ENCODE data around the gene MTFR2.

Gene MTFR2

GRCh38 chr6:136249811-136250685 lies at the start of gene MTFR2:
Gene MTFR2, minus strand, starts transcription at chr6:136250311. Its CDS starts 1,212 bp downstream, at chr6:136249099.
- TF ChIP-seq TAF1 (IDR thresholded peaks at IDR 0.05; ENCODE audit: low read depth) (peak; percentile 61), TEAD4 (IDR thresholded peaks at IDR 0.05) (peak; percentile 72), CEBPB (IDR thresholded peaks at IDR 0.05) (no peak; the same call in 1 of the 2 replicates), REST (IDR thresholded peaks at IDR 0.05; ENCODE audit: low read depth) (no peak), YY1 (IDR thresholded peaks at IDR 0.05; ENCODE audit: low read depth) (no peak), EGR1 (IDR thresholded peaks at IDR 0.05) (peak; percentile 18; the same call in 1 of the 2 replicates), NFIC (IDR thresholded peaks at IDR 0.05) (no peak), FOXM1 (IDR thresholded peaks at IDR 0.05; ENCODE audit: borderline replicate concordance, low read depth) (peak; percentile 90), RAD21 (IDR thresholded peaks at IDR 0.05; ENCODE audit: low read depth) (no peak), CREB1 (IDR thresholded peaks at IDR 0.05; ENCODE audit: low read depth) (peak; percentile 78), TCF12 (IDR thresholded peaks at IDR 0.05; ENCODE audit: low read depth) (0 out of 2 replicates have a peak, but pooled peaks have one; percentile 53), ZBTB7A (IDR thresholded peaks at IDR 0.05; ENCODE audit: low read depth) (0 out of 2 replicates have a peak, but pooled peaks have one; percentile 32), EP300 (IDR thresholded peaks at IDR 0.05; ENCODE audit: borderline replicate concordance) (no peak)
- TF ChIP-seq, protein P1, sequence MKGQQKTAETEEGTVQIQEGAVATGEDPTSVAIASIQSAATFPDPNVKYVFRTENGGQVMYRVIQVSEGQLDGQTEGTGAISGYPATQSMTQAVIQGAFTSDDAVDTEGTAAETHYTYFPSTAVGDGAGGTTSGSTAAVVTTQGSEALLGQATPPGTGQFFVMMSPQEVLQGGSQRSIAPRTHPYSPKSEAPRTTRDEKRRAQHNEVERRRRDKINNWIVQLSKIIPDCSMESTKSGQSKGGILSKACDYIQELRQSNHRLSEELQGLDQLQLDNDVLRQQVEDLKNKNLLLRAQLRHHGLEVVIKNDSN (IDR thresholded peaks at IDR 0.05): 0 out of 2 replicates have a peak, but pooled peaks have one; percentile 10
- TF ChIP-seq, protein P2, sequence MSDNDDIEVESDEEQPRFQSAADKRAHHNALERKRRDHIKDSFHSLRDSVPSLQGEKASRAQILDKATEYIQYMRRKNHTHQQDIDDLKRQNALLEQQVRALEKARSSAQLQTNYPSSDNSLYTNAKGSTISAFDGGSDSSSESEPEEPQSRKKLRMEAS (IDR thresholded peaks at IDR 0.05): peak; percentile 77; the same call in 1 of the 2 replicates

GRCh38 chr6:136294621-136295020 lies 44.5 kb upstream of the MTFR2 start:
- TF ChIP-seq TCF12 (IDR thresholded peaks at IDR 0.05; ENCODE audit: low read depth): no peak
- TF ChIP-seq REST (IDR thresholded peaks at IDR 0.05; ENCODE audit: low read depth): no peak
- TF ChIP-seq TAF1 (IDR thresholded peaks at IDR 0.05; ENCODE audit: low read depth): no peak
- no peak for TF ChIP-seq EGR1 (IDR thresholded peaks at IDR 0.05)
- TF ChIP-seq FOXM1 (IDR thresholded peaks at IDR 0.05; ENCODE audit: borderline replicate concordance, low read depth): no peak
- TF ChIP-seq EP300 (IDR thresholded peaks at IDR 0.05; ENCODE audit: borderline replicate concordance): no peak
- no peak for TF ChIP-seq ZBTB7A (IDR thresholded peaks at IDR 0.05; ENCODE audit: low read depth)
- no peak for TF ChIP-seq TEAD4 (IDR thresholded peaks at IDR 0.05)
- TF ChIP-seq RAD21 (IDR thresholded peaks at IDR 0.05; ENCODE audit: low read depth): no peak
- TF ChIP-seq, protein P2 (IDR thresholded peaks at IDR 0.05): no peak
- no peak for TF ChIP-seq CEBPB (IDR thresholded peaks at IDR 0.05)
- TF ChIP-seq, protein P1 (IDR thresholded peaks at IDR 0.05): no peak
- no peak for TF ChIP-seq NFIC (IDR thresholded peaks at IDR 0.05)
- no peak for TF ChIP-seq YY1 (IDR thresholded peaks at IDR 0.05; ENCODE audit: low read depth)
- no peak for TF ChIP-seq CREB1 (IDR thresholded peaks at IDR 0.05; ENCODE audit: low read depth)

- TF ChIP-seq YY1 (IDR thresholded peaks at IDR 0.05; ENCODE audit: low read depth) (no peak), NFIC (IDR thresholded peaks at IDR 0.05) (0 out of 2 replicates have a peak, but pooled peaks have one; percentile 24)
- TF ChIP-seq, protein P2 (IDR thresholded peaks at IDR 0.05): peak; percentile 29; the same call in 1 of the 2 replicates
These were observed 40.4 kb upstream of the MTFR2 start for GRCh38 chr6:136290410-136291010.

- peak; percentile 54; the same call in 1 of the 2 replicates for TF ChIP-seq TEAD4 (IDR thresholded peaks at IDR 0.05)
- no peak for TF ChIP-seq EGR1 (IDR thresholded peaks at IDR 0.05)
- no peak for TF ChIP-seq CEBPB (IDR thresholded peaks at IDR 0.05)
- no peak for TF ChIP-seq FOXM1 (IDR thresholded peaks at IDR 0.05; ENCODE audit: borderline replicate concordance, low read depth)
- TF ChIP-seq REST (IDR thresholded peaks at IDR 0.05; ENCODE audit: low read depth): no peak
- peak; percentile 18; the same call in 1 of the 2 replicates for TF ChIP-seq EP300 (IDR thresholded peaks at IDR 0.05; ENCODE audit: borderline replicate concordance)
- TF ChIP-seq CREB1 (IDR thresholded peaks at IDR 0.05; ENCODE audit: low read depth): peak; percentile 81
- TF ChIP-seq, protein P2 (IDR thresholded peaks at IDR 0.05): no peak; the same call in none of the 2 replicates
- TF ChIP-seq TCF12 (IDR thresholded peaks at IDR 0.05; ENCODE audit: low read depth): no peak
- TF ChIP-seq TAF1 (IDR thresholded peaks at IDR 0.05; ENCODE audit: low read depth): peak; percentile 85
- TF ChIP-seq, protein P1 (IDR thresholded peaks at IDR 0.05): no peak
- no peak for TF ChIP-seq NFIC (IDR thresholded peaks at IDR 0.05)
- TF ChIP-seq YY1 (IDR thresholded peaks at IDR 0.05; ENCODE audit: low read depth): peak; percentile 90
- no peak for TF ChIP-seq RAD21 (IDR thresholded peaks at IDR 0.05; ENCODE audit: low read depth)
- TF ChIP-seq ZBTB7A (IDR thresholded peaks at IDR 0.05; ENCODE audit: low read depth): no peak
These were observed 39.7 kb upstream of the MTFR2 start, which contains the start of gene BCLAF1 for GRCh38 chr6:136289579-136290409. Gene BCLAF1, minus strand, starts transcription at chr6:136289846. Its CDS starts 9,980 bp downstream, at chr6:136279866.

Data from Ishikawa (cell line).